ENCODE results near the gene CUL7.
"Not testable (repeated sequence)": the region's sequence is repeated elsewhere in the genome, so short reads cannot be mapped to it uniquely, and the experiment has no call there.

CUL7 gene

GRCh38 chr6:43045371-43045930 lies 8.2 kb downstream of the CUL7 start:
- Histone ChIP-seq H3K36me3 (ENCODE audit: insufficient read depth, low read length) (peaks cover 64% of the 10 kb centered on the region), H3K4me2 (ENCODE audit: insufficient read depth, low read length) (no peak overlapping the region)

DNA sequence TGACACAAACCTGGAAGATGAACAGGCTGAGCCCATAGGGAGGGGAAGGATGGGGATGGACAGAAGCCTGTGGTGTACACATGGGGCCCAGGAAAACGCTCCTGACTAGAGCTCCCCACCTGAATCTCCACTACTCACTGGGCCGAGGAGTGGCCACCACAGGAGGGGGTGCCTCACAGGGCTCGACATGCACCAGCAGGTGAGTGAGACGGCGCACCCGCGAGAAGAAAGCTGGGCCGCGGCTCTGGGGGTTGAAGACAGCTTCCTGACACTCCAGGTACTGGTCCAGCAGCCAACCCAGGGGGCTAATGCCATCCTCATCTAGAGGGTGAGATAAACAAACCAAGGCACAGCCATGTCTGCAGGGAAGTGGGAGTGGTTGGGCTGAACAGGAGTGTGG lies 10.3 kb downstream of the CUL7 start:
- TF ChIP-seq, protein P1, sequence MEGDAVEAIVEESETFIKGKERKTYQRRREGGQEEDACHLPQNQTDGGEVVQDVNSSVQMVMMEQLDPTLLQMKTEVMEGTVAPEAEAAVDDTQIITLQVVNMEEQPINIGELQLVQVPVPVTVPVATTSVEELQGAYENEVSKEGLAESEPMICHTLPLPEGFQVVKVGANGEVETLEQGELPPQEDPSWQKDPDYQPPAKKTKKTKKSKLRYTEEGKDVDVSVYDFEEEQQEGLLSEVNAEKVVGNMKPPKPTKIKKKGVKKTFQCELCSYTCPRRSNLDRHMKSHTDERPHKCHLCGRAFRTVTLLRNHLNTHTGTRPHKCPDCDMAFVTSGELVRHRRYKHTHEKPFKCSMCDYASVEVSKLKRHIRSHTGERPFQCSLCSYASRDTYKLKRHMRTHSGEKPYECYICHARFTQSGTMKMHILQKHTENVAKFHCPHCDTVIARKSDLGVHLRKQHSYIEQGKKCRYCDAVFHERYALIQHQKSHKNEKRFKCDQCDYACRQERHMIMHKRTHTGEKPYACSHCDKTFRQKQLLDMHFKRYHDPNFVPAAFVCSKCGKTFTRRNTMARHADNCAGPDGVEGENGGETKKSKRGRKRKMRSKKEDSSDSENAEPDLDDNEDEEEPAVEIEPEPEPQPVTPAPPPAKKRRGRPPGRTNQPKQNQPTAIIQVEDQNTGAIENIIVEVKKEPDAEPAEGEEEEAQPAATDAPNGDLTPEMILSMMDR (IDR thresholded peaks at IDR 0.05; ENCODE audit: borderline replicate concordance, extremely low read depth, low read length, poor library complexity, severe bottlenecking) = no peak
- TF ChIP-seq EZH2 (IDR thresholded peaks at IDR 0.05; ENCODE audit: borderline replicate concordance, low read depth, low read length, severe bottlenecking) = no peak
- Histone ChIP-seq H3K27ac (ENCODE audit: low read length) (no peak overlapping the region), H3K79me2 (ENCODE audit: insufficient read depth, low read length) (no peaks in the 10 kb centered on the region), H2AFZ (ENCODE audit: low read depth, low read length) (no peak overlapping the region), H4K20me1 (ENCODE audit: insufficient read depth, low read length) (no peaks in the 10 kb centered on the region), H3K9me3 (ENCODE audit: insufficient read depth, low read length, severe bottlenecking) (no peaks in the 10 kb centered on the region), H3K9ac (ENCODE audit: low read depth, low read length) (no peak overlapping the region), H3K36me3 (ENCODE audit: insufficient read depth, low read length) (peaks cover 63% of the 10 kb centered on the region), H3K4me2 (ENCODE audit: insufficient read depth, low read length) (no peak overlapping the region), H3K4me1 (ENCODE audit: insufficient read depth, low read length) (no peaks in the 10 kb centered on the region), H3K4me3 (ENCODE audit: low read depth in 1 of 2, low read length in 2 of 2) (no peak overlapping the region), H3K27me3 (ENCODE audit: insufficient read depth, low read length, poor library complexity) (no peaks in the 10 kb centered on the region)
- DNase-seq (no peak), ATAC-seq (ENCODE audit: insufficient read depth, low read depth) (no peak)

More at GRCh38 chr6:43045371-43045930, 8.2 kb downstream of the CUL7 start:
- Histone ChIP-seq H4K20me1 (ENCODE audit: insufficient read depth, low read length) (no peaks in the 10 kb centered on the region), H3K27me3 (ENCODE audit: insufficient read depth, low read length, poor library complexity) (no peaks in the 10 kb centered on the region), H3K9me3 (ENCODE audit: insufficient read depth, low read length, severe bottlenecking) (no peaks in the 10 kb centered on the region), H3K4me1 (ENCODE audit: insufficient read depth, low read length) (no peaks in the 10 kb centered on the region), H3K9ac (ENCODE audit: low read depth, low read length) (no peak overlapping the region), H3K4me3 (ENCODE audit: low read depth in 1 of 2, low read length in 2 of 2) (no peak overlapping the region), H2AFZ (ENCODE audit: low read depth, low read length) (no peak overlapping the region), H3K79me2 (ENCODE audit: insufficient read depth, low read length) (no peaks in the 10 kb centered on the region), H3K27ac (ENCODE audit: low read length) (no peak overlapping the region)
- TF ChIP-seq EZH2 (IDR thresholded peaks at IDR 0.05; ENCODE audit: borderline replicate concordance, low read depth, low read length, severe bottlenecking) = no peak
- TF ChIP-seq, protein P1 (IDR thresholded peaks at IDR 0.05; ENCODE audit: borderline replicate concordance, extremely low read depth, low read length, poor library complexity, severe bottlenecking) = no peak
- no peak for DNase-seq
- no peak for ATAC-seq (ENCODE audit: insufficient read depth, low read depth)

DNA sequence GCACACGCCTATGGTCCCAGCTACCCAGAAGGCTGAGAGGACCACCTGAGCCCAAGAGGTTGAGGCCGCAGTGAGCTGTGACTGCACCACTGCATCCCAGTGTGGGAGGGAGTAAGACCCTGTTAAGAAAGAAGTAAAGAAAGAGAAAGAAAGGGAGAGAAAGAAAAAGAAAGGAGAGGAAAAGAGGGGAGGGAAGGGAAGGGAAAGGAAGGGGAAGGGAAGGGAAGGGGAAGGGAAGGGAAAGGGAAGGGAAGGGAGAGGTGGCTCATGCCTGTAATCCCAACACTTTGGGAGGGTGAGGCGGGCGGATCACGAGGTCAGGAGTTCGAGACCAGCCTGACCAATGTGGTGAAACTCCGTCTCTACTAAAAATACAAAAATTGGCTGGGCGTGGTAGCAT lies 12.2 kb downstream of the CUL7 start:
- H3K4me3 ChIP-seq (ENCODE audit: low read depth in 1 of 2, low read length in 2 of 2); ATAC-seq (ENCODE audit: insufficient read depth, low read depth); H3K27ac ChIP-seq (ENCODE audit: low read length); H2AFZ ChIP-seq (ENCODE audit: low read depth, low read length); H3K27me3 ChIP-seq (ENCODE audit: insufficient read depth, low read length, poor library complexity); DNase-seq; H4K20me1 ChIP-seq (ENCODE audit: insufficient read depth, low read length); H3K9ac ChIP-seq (ENCODE audit: low read depth, low read length); H3K79me2 ChIP-seq (ENCODE audit: insufficient read depth, low read length); H3K4me2 ChIP-seq (ENCODE audit: insufficient read depth, low read length); H3K4me1 ChIP-seq (ENCODE audit: insufficient read depth, low read length); H3K9me3 ChIP-seq (ENCODE audit: insufficient read depth, low read length, severe bottlenecking): not testable (repeated sequence)
- peaks cover 72% of the 10 kb centered on the region for H3K36me3 ChIP-seq (ENCODE audit: insufficient read depth, low read length)

DNA sequence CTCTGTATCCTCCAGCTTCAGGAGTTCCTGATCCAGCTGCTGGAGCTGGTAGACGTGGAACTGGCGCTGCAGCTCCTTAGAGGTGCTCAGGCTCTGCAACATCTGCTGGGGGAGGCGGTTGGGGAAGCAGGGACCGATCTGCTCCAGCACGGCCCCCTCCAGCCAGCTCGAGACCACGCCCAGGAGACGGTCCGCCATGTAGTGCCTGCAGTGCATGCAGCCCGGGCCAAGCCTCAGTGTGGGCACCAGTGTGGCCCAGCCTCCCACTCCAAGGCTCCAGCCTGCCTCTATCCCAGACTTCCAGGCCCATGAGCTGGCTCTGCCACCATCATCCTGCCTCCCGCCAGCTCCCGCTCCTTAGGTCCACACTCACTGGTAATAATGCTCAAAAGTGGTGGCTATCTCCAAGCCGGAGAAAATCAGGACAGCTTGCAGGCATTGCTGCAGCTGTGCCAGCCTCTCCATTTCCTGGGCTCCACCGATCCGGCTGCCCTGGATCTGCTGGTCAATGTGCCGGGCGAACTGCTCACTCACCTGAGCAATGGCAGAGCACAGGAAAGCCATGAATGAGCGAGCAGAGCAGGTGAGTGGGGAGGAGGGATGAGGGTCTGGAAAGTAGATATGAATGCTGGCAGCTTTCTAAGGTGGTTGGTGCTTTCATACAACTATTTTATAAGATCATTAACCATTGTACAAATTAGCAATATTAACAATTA lies 13.0 kb downstream of the CUL7 start:
- Histone ChIP-seq H3K27me3 (ENCODE audit: insufficient read depth, low read length, poor library complexity) (no peaks in the 10 kb centered on the region), H3K36me3 (ENCODE audit: insufficient read depth, low read length) (peaks cover 68% of the 10 kb centered on the region), H2AFZ (ENCODE audit: low read depth, low read length) (no peak overlapping the region), H3K4me1 (ENCODE audit: insufficient read depth, low read length) (no peaks in the 10 kb centered on the region), H3K9ac (ENCODE audit: low read depth, low read length) (no peak overlapping the region), H4K20me1 (ENCODE audit: insufficient read depth, low read length) (no peaks in the 10 kb centered on the region; the same call in 1 of the 2 replicates), H3K4me3 (ENCODE audit: low read depth in 1 of 2, low read length in 2 of 2) (no peak overlapping the region), H3K79me2 (ENCODE audit: insufficient read depth, low read length) (no peaks in the 10 kb centered on the region), H3K9me3 (ENCODE audit: insufficient read depth, low read length, severe bottlenecking) (no peaks in the 10 kb centered on the region), H3K27ac (ENCODE audit: low read length) (no peak overlapping the region), H3K4me2 (ENCODE audit: insufficient read depth, low read length) (no peak overlapping the region)
- DNase-seq (no peak), ATAC-seq (ENCODE audit: insufficient read depth, low read depth) (no peak)
- TF ChIP-seq, protein P1 (IDR thresholded peaks at IDR 0.05; ENCODE audit: borderline replicate concordance, extremely low read depth, low read length, poor library complexity, severe bottlenecking) = no peak
- TF ChIP-seq EZH2 (IDR thresholded peaks at IDR 0.05; ENCODE audit: borderline replicate concordance, low read depth, low read length, severe bottlenecking) = no peak
